Cardiac muscle cell (in vitro differentiated cells and primary cell): ENCODE data around the gene NR1H2. TPM values are rescaled to one million over a fixed set of nuclear protein-coding genes. Genes with fewer than 3 reads are reported as not detected.

ENCODE experiments used
- DNase-seq, 2 donors: peaks; one replicate each; pipeline versions ENCODE4 v3.0.0 to v3.0.0-alpha.2; 2010 to 2017; ENCODE audit warnings: low read depth in 1 of 2, low spot score in 1 of 2
- H3K27ac ChIP-seq: fragments of 200-600 bp; sonication (generic); 2 replicates; pipeline ENCODE4 v1.5.1; 2016
- H3K27me3 ChIP-seq: fragments of 200-600 bp; sonication (generic); 2 replicates; pipeline ENCODE4 v1.6.0; 2016; ENCODE audit warnings: control low read depth
- H3K36me3 ChIP-seq: fragments of 200-600 bp; sonication (generic); 2 replicates; pipeline ENCODE4 v1.5.1; 2016; ENCODE audit warnings: control low read depth
- H3K4me1 ChIP-seq: fragments of 200-600 bp; sonication (generic); 2 replicates; pipeline ENCODE4 v1.8.1; 2017; ENCODE audit warnings: low read depth, mild to moderate bottlenecking, mixed run types
- H3K4me3 ChIP-seq: fragments of 200-600 bp; sonication (generic); 2 replicates; pipeline ENCODE4 v1.5.1; 2016; ENCODE audit warnings: mild to moderate bottlenecking
- H3K9me3 ChIP-seq: fragments of 200-600 bp; sonication (generic); 2 replicates; pipeline ENCODE4 v1.5.1; 2017; ENCODE audit warnings: low read depth, mild to moderate bottlenecking, control low read depth
- polyA plus RNA-seq: library from polyadenylated mRNA; unstranded; fragments of >200 nt; fragmentation: Nextera tagmentation; extraction: Ambion mirVana; gene quantifications from 2 replicates; pipeline ENCODE4 v1.2.1, GENCODE V29; 2016
- total RNA-seq: library from RNA; depleted of rRNA; stranded (reverse); fragments of >200 nt; gene quantifications from 2 replicates; pipeline ENCODE4 v1.2.3, GENCODE V29; 2016
- TF ChIP-seq, protein P1 (sequence below): IDR thresholded peaks from 2 replicates; pipeline ENCODE4 v1.5.1; 2012; ENCODE audit warnings: low read depth, mild to moderate bottlenecking, low read length

The NR1H2 gene
- total and polyA plus RNA-seq, 2 experiments from 2014 or later, result 58.3 to 60.1 TPM

- Histone ChIP-seq H3K4me1 (no peaks in the 10 kb centered on the region), H3K9me3 (no peaks in the 10 kb centered on the region), H3K27me3 (no peaks in the 10 kb centered on the region), H3K4me3 (no peak overlapping the region), H3K27ac (no peak overlapping the region), H3K36me3 (no peaks in the 10 kb centered on the region)
- TF ChIP-seq, protein P1, sequence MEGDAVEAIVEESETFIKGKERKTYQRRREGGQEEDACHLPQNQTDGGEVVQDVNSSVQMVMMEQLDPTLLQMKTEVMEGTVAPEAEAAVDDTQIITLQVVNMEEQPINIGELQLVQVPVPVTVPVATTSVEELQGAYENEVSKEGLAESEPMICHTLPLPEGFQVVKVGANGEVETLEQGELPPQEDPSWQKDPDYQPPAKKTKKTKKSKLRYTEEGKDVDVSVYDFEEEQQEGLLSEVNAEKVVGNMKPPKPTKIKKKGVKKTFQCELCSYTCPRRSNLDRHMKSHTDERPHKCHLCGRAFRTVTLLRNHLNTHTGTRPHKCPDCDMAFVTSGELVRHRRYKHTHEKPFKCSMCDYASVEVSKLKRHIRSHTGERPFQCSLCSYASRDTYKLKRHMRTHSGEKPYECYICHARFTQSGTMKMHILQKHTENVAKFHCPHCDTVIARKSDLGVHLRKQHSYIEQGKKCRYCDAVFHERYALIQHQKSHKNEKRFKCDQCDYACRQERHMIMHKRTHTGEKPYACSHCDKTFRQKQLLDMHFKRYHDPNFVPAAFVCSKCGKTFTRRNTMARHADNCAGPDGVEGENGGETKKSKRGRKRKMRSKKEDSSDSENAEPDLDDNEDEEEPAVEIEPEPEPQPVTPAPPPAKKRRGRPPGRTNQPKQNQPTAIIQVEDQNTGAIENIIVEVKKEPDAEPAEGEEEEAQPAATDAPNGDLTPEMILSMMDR, result no peak
- no peak for DNase-seq
These were observed 19.5 kb upstream of the NR1H2 start for GRCh38 chr19:50356691-50357177.

- Histone ChIP-seq H3K27me3 (no peaks in the 10 kb centered on the region), H3K4me1 (peaks cover 2% of the 10 kb centered on the region), H3K4me3 (no peak overlapping the region), H3K27ac (no peak overlapping the region), H3K9me3 (no peaks in the 10 kb centered on the region), H3K36me3 (no peaks in the 10 kb centered on the region)
- DNase-seq, result peak; percentile 69
- TF ChIP-seq, protein P1, result peak; percentile 87
These were observed 18.8 kb upstream of the NR1H2 start for GRCh38 chr19:50357178-50358100.

DNA sequence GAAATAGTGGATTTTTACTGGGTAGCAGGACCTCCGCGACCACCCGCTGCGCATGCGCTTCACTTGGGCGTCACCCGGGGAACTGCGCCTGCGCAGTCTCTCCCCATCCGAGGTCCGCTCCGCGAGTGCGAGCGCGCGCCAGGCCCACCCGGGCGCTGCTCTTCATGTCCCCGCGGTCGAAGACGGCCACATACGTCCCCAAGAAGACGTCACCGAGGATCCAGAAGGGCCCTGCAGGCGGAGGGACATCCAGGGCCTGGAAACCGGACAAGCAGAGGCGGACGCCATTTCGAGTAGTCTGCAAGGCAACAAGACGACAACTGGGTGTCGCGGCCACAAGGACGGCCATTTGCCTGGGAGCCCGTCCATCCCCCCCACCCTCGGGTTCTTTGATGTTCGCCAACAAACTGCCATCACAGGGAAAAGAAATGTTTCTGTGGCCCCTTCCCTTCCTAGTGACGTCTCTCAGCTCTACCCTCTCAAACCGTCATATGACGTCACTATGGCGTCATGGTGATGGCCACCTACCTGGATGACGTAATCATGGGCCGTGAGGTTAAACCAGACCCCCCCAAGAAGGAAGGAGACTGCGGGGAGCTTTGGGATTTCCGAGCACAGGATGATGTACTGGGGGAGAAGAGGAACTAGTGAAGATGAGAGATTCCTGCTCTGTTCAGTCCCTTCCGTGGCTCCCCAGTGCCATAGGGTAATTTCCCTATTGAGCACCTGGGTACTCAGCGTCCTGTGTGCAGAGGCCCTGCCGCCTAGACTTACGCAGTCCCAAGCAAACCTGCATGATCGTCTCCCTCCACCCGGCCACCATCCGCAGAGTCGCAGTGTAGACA lies 17.6 kb upstream of the NR1H2 start:
- no peak overlapping the region for H3K4me3 ChIP-seq
- DNase-seq, result peak in 1 of 2 donors; percentile 69
- no peaks in the 10 kb centered on the region for H3K36me3 ChIP-seq
- H3K4me1 ChIP-seq, result peaks cover 14% of the 10 kb centered on the region
- H3K9me3 ChIP-seq, result no peaks in the 10 kb centered on the region
- no peaks in the 10 kb centered on the region for H3K27me3 ChIP-seq
- H3K27ac ChIP-seq, result no peak overlapping the region
- TF ChIP-seq, protein P1, result no peak

DNA sequence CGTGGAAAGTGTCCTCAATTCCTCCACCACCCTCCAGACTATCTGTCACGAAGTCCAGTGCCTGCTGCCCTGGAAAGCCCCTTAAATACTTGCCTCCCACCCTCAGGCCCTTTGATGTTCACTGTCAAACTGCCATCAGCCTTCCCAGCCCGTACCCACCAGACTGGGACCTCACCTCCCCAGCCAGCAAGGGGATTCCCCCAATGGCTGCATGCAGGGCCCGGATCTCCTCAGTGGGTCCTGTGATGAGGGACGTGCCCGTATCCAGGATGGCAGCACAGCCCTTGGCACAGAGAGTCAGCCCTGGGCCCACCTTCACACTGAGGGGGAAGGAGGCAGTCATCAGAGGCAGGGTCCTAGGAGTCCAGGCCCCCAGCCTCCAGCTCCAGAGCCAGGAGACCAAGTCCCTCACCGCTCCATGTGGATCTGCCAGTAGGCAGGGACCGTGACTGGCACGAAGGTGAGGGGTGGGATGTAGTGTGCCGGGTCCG lies 16.9 kb upstream of the NR1H2 start:
- Histone ChIP-seq H3K27me3 (no peaks in the 10 kb centered on the region), H3K4me3 (no peak overlapping the region), H3K27ac (no peak overlapping the region), H3K9me3 (no peaks in the 10 kb centered on the region), H3K4me1 (peaks cover 14% of the 10 kb centered on the region), H3K36me3 (no peaks in the 10 kb centered on the region)
- TF ChIP-seq, protein P1, result no peak
- DNase-seq, result no peak

GRCh38 chr19:50361290-50362029 lies 14.8 kb upstream of the NR1H2 start:
- Histone ChIP-seq H3K4me1 (peaks cover 14% of the 10 kb centered on the region), H3K36me3 (no peaks in the 10 kb centered on the region), H3K9me3 (no peaks in the 10 kb centered on the region), H3K4me3 (no peak overlapping the region), H3K27ac (no peak overlapping the region), H3K27me3 (no peaks in the 10 kb centered on the region)
- TF ChIP-seq, protein P1, result no peak
- no peak for DNase-seq
